GM21367 (cell line): Measurements from ENCODE around the gene DZIP3.
"Not testable (repeated sequence)": the region's sequence is repeated elsewhere in the genome, so short reads cannot be mapped to it uniquely, and the experiment has no call there.

Source experiments
- ATAC-seq: cut with Tn5 transposase; IDR thresholded peaks from one replicate; pipeline ENCODE4 v1.9.1; 2021; ENCODE audit not compliant: unreplicated experiment

The DZIP3 gene

GRCh38 chr3:108599677-108600409 lies 10.3 kb downstream of the DZIP3 start:
- no peak for ATAC-seq

- ATAC-seq: peak; percentile 74
Observed at GRCh38 chr3:108602249-108602934, 12.9 kb downstream of the DZIP3 start.

DNA sequence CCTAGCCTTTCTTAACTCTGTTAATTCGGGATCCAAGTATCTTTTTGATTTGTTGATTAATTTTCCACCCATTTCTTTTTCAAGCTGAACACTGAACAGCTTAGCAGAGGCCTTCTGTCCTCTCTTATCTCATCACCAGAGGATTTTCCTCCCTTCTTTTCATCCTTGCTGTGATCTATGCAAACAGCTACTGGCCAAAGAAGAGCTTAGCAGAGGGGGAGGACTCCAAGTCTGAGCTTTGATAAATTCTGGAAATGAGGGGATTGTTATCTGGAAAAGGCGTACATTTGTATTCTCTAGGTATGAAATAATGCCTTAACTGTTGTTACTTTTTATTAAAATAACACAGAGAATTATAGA lies 13.4 kb downstream of the DZIP3 start:
- ATAC-seq: no peak

DNA sequence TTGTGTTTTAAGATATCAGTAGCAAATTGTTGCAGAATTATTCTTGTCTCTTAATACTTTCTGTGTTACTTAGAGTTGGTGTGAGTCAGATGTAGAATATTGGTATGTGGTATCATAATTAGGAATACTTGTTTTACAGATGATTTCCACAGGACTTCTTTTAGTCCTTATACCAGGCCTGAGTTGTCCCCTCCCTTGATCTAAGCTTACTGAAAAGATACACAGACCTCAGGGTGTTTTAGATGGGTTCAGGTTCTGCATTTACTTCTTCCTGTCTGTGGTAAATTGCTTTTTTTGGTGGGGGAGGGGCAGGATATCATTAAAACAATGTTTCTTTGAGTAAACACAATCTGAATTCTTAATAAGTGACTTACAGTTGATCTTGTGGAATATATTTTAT lies 14.2 kb downstream of the DZIP3 start:
- ATAC-seq: no peak

GRCh38 chr3:108605028-108605427 lies 15.5 kb downstream of the DZIP3 start:
- no peak for ATAC-seq

DNA sequence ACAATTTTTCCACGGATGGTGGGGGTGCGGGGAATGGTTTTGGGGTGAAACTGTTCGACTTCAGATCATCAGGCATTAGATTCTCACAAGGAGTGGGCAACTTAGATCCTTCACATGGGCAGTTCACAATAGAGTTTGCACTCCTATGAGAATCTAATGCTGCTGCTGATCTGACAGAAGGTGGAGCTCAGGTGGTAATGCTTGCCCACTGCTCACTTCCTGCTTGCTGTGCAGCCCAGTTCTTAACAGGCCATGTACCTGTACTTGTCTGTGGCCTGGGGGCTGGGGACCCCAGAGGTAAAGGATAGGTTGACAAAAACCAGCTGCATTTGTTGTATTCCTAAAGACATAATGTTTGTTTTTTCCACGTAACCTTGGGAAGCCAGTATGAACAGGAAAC lies 16.0 kb downstream of the DZIP3 start:
- no peak for ATAC-seq

- ATAC-seq: no peak
Observed at GRCh38 chr3:108608750-108609149, 19.2 kb downstream of the DZIP3 start.

- no peak for ATAC-seq
Observed at GRCh38 chr3:108610651-108611050, 21.1 kb downstream of the DZIP3 start.

- ATAC-seq: not testable (repeated sequence)
Observed at GRCh38 chr3:108616090-108616489, 26.6 kb downstream of the DZIP3 start.

- ATAC-seq: no peak
Observed at GRCh38 chr3:108620250-108620649, 30.7 kb downstream of the DZIP3 start.

DNA sequence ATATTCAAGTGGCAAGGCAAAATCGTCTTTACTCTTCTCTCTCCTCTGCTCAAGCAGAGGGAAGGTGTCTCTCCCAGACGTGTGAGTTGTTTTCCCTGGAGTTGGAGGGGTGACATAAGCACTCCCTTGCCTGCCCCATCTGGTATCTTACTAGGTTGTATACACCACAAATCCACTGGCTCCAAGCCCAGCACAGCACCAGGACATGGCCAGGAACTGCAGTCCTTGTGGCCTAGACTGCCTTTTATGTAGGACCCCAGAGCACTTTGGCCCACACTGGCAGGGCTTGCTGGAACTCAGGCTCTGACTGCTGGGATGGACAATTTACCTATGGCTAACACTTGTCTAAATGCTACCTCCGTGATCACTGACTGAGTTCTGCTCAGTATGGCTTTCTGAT lies 34.0 kb downstream of the DZIP3 start:
- ATAC-seq: no peak

GRCh38 chr3:108629974-108630373 lies 40.5 kb downstream of the DZIP3 start:
- ATAC-seq: no peak

DNA sequence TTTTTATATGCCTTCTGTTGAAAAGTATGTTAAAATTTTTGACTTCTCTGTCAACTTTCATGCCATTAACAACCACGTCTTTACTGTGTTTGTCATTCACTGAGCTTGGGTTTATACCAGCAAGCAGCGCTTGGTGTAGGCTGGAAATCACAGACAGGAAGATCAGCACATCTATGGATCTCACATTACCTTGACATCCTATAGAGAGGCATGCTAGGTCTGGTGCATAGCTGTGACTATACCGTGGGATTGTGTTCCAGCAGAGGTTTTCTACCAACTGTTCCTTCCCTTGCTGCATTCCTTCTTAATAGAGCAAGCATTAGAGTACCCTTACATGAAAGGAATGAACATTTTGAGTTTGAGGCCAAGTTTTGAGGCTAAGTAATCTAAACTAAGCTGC lies 53.0 kb downstream of the DZIP3 start:
- no peak for ATAC-seq

- no peak for ATAC-seq
Observed at GRCh38 chr3:108645364-108645763, 55.8 kb downstream of the DZIP3 start.

DNA sequence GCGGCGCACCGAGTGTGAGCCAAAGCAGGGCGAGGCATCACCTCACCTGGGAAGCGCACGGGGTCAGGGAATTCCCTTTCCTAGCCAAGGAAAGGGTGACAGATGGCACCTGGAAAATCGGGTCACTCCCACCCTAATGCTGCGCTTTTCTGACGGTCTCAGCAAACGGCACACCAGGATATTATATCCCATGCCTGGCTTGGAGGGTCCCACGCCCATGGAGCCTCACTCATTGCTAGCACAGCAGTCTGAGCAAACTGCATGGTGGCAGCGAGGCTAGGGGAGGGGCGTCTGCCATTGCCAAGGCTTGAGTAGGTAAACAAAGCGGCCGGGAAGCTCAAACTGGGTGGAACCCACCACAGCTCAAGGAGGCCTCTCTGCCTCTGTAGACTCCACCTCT lies 66.1 kb downstream of the DZIP3 start:
- not testable (repeated sequence) for ATAC-seq

DNA sequence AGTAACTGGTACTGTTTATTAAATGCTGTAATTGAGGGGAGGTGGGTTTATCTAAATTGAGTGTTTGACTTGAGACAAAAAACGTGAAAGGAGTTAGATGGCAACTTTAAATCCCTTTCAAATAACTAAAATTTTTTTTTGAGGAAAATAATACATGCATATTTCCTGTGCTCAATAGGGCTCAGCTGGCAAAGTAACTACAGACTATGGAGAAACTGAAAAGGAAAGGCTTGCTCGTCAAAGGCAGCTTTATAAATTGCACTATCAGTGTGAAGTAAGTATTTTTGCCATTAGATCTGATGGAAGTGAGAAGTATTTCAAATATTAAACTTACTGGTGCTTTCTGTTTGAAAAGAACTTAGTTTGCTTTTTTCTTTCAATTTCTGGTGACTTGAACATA lies 72.2 kb downstream of the DZIP3 start:
- ATAC-seq: no peak

GRCh38 chr3:108662142-108662738 lies 72.7 kb downstream of the DZIP3 start:
- ATAC-seq: peak; percentile 62

DNA sequence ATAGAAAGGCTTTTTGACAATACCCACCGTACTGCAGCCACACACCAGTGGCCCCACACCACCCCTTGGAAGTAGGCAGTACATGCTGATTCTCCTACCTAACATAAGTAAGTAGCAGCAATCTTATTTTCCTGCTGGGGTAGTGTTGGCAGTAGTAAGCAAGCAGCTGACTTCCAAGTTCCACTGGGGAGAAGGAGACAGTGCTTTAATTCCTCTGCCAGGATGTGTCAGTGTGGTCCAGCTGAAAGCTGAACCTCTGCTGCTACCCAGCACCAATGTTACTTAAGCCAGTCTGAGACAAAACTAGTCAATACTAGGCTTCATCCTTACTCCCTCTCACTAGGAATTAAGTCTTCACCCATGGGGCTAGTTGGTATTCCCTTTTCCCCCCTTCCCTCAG lies 74.7 kb downstream of the DZIP3 start:
- ATAC-seq: no peak

- no peak for ATAC-seq
Observed at GRCh38 chr3:108667312-108667711, 77.8 kb downstream of the DZIP3 start.

DNA sequence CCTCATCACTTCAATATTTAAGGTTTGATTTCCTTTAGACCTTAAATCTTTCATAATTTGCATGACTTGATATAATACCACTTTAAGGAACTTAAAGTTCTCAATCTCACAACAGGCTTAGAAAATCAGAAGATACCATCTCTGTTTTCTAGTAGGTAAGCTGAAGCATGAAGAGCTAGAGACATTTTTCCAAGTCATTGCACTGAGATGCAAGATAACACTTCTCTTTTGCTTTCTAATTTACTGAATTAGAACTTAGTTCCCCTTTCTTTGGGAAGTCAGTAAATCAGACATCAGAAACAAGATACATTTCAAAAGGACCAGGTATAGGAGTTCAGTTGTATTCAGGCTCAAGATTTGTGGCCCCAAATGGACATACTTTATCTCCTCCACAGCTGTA lies 79.7 kb downstream of the DZIP3 start:
- ATAC-seq: peak; percentile 70

DNA sequence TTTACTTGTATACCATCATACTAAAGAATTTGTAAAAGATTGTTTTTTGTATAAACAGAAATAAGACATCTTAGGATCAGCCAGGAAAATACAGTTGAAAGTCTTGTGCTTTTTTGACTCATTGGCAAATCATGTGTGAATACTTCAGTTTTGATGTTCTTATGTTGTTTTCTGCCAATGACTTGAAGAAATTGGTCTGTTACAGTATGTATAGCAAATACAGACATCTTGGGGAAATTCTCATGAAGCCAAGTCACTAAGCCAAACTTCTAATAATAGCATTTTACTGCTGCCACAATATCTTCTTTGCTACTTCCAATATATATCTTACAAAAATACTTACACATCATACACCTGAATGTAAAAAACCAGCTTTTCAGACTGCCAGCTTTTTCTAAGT lies 83.2 kb downstream of the DZIP3 start:
- no peak for ATAC-seq

- no peak for ATAC-seq
Observed at GRCh38 chr3:108673988-108674661, 84.6 kb downstream of the DZIP3 start.
